ENCODE results near the gene ZNF341. TPM values are rescaled to one million over a fixed set of nuclear protein-coding genes. Genes with fewer than 3 reads are reported as not detected.
"Not testable (repeated sequence)": the region's sequence is repeated elsewhere in the genome, so short reads cannot be mapped to it uniquely, and the experiment has no call there.

Gene ZNF341
- polyA plus RNA-seq, 4 donors = 2.4 to 5.0 (median 3.6) TPM

DNA sequence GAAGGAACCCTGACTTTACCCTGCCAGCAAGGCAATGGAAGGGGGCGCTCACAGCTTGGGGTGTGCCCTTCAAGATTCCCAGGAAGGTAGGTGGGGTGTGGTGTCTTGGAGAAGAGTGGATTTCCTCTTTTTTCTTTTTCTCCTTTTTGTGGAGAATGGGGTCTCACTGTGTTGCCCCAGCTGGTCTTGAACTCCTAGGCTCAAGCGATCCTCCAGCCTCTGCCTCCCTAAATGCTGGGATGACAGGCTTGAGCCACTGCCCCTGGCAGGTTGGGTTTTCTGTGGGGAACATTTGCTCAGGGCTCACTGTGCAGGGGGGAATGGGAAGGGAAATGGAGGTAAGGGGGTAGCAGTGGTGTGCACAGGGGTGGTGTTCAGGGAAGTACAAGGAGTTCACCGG, 4.0 kb upstream of the ZNF341 start:
- DNase-seq (ENCODE audit: low read depth in 4 of 4, low spot score in 2 of 4) = no peak

DNA sequence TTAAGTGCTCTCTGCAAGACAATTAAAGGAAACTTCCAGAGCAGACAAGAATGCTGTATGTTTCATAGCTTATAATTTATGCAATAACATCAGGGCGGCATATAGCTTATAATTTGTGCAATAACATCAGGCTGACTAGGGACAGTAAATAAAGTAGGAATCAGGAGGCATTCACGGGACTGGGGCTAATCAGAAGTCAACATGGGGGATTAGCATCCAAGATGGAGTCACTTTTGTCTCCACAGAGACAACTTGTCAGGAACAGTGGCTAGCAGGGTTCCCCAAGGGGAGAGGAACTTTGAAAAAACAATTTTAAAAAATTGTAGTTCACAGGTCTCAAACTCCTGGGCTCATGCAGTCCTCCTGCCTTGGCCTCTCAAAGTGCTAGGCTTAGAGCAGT, 3.3 kb upstream of the ZNF341 start:
- no peak for DNase-seq (ENCODE audit: low read depth in 4 of 4, low spot score in 2 of 4)

DNA sequence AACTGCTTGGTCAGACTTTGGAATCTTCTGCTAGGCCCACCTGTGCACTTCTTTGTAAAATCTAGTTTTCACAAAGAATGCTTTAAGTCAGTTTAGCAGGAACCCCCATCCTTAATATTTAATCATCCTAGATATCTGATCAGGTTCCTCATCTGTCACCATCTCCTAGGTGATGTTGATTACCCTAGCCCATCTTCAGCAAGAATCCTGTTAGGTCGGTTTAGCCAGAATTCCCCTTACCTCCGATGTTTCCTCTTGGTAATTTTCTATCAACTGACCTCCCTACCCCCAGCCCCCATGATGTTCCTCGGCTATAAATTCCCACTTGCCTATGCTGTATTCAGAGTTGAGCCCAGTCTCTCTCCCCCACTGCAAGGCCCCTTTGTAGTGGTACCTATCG, 2.7 kb upstream of the ZNF341 start:
- DNase-seq (ENCODE audit: low read depth in 4 of 4, low spot score in 2 of 4) = no peak

DNA sequence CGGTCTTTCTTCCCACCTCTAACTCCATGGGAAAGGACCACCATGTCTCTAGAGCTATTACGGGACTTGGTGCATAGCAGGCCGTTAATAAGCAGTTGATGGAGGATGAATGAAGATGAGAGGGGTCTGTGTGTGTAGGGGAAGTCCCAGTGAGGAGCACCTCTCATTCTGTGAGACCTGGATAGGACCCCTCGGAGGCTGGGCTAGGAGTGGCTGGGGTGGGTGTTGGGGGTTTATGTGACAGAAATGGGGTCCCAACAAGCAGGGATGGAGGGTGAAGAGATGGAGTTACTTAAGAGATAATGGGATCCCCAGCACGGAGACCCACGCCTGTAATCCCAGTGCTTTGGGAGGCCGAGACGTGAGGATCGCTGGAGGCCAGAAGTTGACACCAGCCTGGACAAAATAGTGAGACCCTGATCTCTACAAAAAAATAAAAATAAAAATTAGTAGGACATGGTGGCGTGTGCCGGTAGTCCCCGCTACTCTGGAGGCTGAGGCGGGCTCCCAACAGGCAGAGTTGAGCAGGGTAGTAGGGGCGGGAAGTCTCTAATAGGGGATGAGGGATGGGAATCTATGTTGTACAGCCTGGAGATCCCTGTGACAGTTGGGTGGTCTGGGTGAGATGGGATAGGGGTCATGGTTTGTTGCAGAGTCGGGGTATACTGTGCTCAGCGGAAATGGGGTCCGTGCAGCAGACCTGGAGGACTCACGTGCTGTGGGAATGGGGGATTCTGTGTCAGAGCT, 677 bp upstream of the ZNF341 start:
- no peak for DNase-seq (ENCODE audit: low read depth in 4 of 4, low spot score in 2 of 4)

DNA sequence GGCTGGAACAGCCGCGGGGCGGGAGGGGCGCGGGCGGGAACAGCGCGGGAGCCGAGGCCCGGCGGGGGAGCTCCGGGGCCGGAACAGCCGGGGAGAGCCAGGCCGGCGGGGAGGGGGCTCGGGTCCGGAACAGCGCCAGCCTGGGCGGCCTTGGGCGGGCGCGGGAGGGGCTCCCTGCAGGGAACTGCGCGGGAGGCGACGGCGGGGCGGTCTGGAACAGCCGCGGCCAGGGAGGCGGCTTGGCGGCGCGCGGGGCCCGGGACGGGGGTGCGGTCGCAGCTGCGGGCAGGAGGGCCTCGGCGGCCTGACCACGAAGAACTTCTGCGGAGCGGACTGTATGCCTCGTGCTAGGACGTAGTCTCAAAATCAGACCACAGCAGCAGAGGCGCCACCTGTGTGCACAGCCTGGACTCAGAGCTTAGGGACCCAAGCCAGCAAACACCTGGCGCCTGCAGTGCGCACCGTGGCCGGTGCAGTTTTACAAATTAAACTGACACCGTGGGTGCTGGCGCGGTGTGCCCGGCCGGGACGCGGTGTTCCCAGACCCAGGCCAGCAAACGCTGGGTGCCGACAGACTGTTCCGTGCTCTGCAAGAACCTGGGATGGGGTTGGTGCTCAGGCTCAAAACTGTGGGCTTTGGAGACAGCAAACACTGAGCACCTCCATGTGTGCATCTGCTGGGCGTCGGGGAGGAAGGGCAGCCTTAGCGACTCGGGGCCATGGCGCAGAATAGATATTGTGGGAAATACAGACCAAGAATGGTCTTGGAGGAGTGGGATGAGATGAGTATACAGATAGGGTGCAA, 572 bp downstream of the ZNF341 start:
- DNase-seq (ENCODE audit: low read depth in 4 of 4, low spot score in 2 of 4) = peak; percentile 63 to 82 (median 76)

DNA sequence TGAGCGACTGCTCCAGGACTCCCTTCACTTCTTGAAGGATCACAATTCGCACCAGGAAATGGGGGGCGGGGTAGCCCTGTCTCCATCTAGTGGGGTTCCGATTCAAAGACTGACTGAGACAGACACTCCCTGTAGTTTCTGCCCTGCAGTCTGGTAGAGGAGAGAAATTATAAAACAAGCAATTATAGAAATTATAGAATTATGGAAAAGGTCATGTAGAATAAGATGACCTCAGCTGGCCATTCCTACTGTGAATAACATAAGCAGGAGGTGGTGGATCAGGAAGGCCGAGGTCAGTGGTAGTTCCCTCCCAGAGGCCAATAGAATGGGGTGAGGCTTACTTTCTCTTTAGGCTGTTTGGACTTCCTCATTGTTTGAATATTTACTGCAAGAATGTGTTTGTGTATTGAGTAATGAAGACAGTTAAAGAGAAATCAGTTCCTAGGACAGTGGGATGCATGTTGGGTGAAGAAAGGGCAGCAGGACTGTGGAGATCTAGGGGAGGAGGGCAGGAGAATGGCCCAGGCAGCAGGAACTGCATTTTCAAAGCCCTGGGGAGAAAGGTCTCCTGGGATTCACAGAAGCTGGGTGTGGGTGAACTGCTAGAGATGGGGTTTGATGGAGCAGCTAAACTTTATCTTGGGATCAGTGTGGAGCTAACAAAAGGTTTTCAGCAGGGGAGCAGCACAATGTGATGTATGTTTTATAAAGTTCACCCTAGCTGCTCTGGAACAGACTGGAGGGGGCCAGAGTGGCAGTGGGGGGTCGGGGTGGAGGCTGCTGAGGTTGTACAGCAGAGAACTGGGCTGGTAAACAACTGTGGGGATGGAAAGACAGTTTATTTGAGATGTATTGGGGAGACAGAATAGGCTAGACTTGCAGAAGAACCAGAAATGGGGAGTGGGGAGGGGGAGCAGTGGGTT, 2.1 kb downstream of the ZNF341 start:
- DNase-seq (ENCODE audit: low read depth in 4 of 4, low spot score in 2 of 4) = peak in 3 of 4 donors; percentile 17 to 32 (median 19)

DNA sequence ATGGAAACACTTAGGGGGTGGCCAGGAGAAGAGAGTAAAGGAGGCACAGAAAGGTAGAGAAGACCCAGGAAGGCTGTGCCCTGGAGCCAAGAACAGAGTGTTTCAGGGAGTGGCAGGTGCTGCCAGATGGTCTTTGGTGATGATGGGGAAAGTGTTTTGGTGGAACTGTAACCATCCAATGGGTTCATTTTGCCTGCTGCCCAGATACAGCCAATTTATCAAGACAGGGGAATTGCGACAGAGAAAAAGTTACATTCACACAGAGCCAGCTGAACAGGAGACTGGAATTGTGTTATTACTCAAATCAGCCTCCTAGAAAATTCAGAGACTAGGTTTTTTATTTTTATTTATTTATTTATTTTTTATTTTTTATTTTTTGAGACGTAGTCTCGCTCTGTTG, 5.2 kb downstream of the ZNF341 start:
- DNase-seq (ENCODE audit: low read depth in 4 of 4, low spot score in 2 of 4) = no peak

DNA sequence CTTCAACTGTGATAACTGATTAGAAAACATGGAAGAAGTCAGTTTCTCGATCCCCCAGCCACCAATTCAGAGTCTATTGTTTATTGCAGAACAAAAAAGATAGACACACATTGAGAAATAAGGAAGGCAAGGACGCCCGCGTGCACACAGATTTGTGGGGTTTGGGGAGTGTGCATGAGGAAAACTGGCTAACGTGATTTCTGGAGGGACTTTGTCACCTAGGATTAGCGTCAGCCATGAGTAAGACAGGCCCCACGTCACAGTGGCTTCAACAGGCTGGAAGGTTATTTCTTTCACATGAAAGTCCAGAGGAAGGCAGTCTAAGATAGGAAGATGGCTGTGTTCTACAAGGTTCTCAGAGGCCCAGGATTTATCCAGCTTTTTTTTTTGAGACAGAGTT, 7.7 kb downstream of the ZNF341 start:
- DNase-seq (ENCODE audit: low read depth in 4 of 4, low spot score in 2 of 4) = no peak

DNA sequence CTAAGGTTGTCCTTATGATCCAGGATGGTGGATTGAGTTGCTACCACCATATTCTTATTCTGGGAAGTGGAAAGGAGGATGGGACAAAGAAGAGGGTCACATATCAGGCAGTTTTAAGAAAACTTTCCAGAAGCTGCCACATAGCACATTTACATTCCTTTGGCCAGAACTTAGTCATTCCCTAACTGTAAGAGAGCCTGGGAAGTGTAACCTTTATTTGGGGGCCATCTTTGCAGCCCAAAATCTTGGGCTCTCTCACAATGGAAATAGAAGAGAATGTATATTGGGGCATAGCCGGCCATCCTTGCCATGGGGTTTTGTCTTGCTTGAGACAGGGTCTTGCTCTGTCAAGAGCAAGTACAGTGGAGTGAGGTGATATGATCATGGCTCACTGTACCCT, 8.4 kb downstream of the ZNF341 start:
- DNase-seq (ENCODE audit: low read depth in 4 of 4, low spot score in 2 of 4) = no peak

DNA sequence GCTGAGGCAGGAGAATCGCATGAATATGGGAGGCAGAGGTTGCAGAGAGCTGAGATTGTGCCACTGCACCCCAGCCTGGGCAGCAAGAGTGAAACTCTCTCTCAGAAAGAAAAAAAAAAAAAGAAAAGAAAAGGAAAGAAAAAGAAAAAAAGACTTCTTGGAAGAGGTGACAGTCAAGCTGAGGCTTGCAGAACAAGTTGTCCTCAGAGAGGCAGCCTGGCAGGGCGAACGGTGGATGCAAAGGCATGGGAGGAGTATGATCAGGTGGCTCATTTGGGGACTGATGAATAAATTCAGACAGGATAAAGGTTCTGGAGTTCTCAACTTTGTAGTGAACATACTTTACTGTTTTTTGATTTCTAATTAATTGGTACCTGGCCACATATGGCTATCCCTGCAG, 12.4 kb downstream of the ZNF341 start:
- DNase-seq (ENCODE audit: low read depth in 4 of 4, low spot score in 2 of 4) = no peak

DNA sequence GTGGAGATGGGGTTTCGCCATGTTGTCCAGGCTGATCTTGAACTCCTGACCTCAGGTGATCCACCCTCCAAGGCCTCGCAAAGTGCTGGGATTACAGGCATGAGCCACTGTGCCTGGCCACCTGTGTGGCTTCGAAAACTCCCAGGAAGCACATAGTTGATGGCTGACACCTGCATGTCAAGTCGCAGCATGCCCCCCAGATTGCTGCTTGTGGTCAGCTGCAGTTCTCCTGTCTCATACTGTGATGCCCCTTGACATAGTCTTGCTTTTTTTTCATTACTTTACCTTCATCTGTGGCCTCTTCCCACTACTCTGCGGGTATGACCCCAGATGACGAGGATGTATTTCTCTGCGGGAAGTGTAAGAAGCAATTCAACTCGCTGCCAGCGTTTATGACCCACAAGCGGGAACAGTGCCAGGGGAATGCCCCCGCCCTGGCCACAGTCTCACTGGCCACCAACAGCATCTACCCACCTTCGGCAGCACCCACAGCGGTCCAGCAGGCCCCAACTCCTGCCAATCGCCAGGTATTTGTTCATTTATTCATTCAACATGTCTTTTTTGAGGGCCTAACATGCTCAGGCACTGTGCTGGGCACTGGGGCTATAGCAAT, 13.1 kb downstream of the ZNF341 start:
- no peak for DNase-seq (ENCODE audit: low read depth in 4 of 4, low spot score in 2 of 4)

DNA sequence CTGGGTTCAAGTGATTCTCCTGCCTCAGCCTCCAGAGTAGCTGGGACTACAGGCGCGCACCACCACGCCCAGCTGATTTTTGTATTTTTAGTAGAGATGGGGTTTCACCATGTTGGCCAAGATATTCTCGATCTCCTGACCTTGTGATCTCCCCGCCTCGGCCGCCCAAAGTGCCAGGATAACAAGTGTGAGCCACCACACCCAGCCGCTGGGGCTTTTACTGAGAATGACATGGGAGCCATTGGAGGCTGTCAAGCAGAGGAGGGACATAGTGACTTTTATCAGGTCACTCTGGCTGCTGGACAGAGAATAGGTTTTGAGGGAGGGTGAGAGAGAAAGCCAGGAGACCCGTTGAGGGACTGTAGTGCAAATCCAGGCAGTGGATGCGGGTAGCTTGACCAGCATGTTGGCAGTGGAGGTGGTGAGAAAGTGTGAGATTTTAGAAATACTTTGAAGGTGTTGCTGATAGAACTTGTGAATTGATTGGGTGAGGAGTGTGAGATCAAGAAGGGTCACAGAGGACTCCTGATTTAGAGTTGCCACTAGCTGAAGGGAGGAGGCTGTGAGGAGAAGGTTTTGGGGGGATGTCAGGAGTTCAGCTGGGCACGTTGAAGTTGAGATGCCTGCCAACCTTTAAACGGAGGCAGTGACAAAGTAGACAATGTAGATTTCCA, 14.7 kb downstream of the ZNF341 start:
- DNase-seq (ENCODE audit: low read depth in 4 of 4, low spot score in 2 of 4) = no peak

DNA sequence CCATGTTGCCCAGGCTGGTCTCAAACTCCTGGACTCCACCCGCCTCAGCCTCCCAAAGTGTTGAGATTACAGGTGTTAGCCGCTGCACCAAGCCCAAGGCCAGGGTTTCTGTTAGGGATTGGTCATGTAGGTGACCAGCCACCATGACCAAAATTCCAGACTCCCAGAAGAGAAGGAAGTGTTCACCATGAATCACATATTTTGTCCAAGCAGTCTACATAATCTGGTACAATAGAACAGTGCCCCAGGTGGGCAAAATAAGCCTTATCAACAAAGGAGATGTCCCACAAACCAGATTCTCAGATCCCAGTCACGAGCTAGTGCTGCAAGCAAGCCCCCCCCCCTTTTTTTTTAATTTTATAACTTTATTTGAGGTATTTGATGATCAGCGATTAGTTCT, 20.0 kb downstream of the ZNF341 start:
- DNase-seq (ENCODE audit: low read depth in 4 of 4, low spot score in 2 of 4) = no peak

DNA sequence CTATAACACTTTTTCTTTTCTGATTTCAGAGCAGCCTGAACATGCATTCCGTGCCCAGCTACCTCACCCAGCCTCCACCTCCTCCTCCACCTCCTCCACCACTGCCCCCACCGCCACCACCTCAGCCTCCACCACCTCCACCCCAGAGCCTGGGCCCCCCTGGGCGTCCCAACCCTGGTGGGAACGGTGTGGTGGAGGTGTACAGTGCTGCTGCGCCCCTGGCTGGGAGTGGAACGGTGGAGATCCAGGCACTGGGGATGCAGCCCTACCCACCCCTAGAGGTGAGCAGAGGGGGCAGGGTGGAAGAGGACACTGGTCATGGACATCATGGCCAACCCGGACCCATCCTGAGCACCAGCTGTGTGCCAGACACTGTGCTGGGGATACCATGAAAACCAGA, 21.3 kb downstream of the ZNF341 start:
- no peak for DNase-seq (ENCODE audit: low read depth in 4 of 4, low spot score in 2 of 4)

DNA sequence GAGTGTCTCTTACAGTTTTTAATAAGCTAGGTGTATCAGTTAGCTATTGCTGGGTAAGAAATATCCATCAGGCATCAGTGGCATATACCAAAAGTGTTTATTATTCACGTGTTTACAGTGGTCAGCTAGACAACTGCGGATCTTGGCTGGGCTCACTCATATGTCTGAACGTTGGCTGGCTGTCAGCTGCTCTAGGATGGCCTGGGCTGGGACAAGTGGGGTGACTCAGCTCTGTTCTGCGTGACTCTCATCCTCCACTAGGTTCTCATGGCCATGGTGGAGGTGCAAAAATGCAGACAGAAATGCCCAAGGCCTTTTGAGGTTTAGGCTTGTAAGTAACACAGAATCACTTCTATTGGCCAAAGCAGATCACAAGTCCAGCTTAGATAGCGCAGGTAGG, 22.0 kb downstream of the ZNF341 start:
- DNase-seq (ENCODE audit: low read depth in 4 of 4, low spot score in 2 of 4) = no peak

DNA sequence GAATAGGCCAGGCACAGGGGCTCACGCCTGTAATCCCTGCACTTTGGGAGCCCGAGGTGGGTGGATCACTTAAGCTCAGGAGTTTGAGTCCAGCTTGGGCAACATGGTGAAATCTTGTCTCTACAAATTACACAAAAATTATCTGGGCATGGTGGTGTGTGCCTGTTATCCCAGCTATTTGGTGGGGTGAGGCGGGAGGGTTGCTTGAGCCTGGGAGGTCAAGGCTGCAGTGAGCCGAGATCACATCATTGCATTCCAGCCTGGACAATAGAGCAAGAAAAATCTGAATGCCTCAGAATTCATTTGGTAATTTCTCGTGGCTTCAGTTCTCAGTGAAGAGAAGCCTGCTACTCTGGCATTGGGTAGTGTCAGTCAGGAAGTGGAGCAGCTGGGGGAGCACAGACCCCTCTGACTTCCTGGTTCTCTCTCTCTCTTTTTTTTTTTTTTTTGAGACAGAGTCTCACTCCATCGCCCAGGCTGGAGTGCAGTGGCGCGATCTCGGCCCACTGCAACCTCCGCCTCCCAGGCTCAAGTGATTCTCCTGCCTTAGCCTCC, 24.2 kb downstream of the ZNF341 start:
- DNase-seq (ENCODE audit: low read depth in 4 of 4, low spot score in 2 of 4) = not testable (repeated sequence)

DNA sequence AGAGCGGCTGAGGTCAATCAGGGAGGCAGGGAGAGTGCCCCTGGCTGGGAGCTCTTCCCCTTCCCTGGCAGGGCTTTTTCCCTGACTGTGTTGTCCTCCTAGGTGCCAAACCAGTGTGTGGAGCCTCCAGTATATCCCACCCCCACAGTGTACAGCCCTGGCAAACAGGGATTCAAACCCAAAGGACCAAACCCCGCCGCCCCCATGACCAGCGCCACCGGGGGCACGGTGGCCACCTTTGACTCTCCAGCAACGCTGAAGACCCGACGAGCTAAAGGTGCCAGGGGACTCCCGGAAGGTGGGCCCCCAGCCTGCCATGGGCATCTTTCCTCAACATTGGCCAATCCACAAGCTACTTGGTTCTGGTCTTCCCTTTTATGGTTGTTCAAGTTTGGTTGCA, 25.2 kb downstream of the ZNF341 start:
- DNase-seq (ENCODE audit: low read depth in 4 of 4, low spot score in 2 of 4) = no peak

DNA sequence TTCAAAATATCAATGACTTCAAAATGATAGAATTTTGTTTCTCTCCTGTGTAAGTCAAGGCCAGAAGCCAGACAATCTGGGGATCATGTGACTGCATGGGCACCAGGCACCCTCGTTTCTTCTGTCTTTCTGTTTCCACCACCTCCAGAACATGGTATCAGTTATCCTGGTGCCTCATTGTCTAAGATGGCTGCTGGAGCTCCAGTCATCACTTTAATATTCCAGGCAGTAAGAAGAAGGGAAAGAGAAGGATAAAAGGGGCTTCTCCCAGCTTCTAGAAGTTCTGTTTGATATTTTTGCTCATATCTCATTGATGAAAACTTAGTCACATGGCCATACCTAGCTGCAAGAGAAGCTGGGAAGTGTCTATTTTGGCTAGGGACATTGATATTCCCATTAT, 25.7 kb downstream of the ZNF341 start:
- no peak for DNase-seq (ENCODE audit: low read depth in 4 of 4, low spot score in 2 of 4)

DNA sequence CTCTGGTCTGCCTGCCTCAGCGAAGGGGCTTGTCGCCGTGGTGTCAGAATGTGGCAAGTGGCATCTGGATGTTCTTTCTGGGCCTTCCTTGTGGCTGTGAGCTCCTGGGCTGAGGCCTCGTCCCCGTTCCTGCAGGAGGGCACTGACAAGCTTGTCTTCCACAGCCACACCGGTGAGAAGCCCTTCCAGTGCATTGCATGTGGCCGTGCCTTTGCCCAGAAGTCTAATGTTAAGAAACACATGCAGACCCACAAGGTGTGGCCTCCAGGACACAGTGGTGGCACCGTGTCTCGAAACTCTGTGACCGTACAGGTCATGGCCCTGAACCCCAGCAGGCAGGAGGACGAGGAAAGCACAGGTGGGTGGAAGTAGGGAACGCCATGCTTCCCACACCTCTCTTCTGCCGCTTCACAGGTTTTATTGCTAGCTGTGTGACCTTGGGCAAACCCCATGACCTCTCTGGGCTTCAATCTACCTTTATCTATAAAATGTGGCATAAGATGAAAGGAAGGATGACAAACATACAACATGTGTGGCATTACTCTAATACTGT, 30.0 kb downstream of the ZNF341 start:
- DNase-seq (ENCODE audit: low read depth in 4 of 4, low spot score in 2 of 4) = no peak

DNA sequence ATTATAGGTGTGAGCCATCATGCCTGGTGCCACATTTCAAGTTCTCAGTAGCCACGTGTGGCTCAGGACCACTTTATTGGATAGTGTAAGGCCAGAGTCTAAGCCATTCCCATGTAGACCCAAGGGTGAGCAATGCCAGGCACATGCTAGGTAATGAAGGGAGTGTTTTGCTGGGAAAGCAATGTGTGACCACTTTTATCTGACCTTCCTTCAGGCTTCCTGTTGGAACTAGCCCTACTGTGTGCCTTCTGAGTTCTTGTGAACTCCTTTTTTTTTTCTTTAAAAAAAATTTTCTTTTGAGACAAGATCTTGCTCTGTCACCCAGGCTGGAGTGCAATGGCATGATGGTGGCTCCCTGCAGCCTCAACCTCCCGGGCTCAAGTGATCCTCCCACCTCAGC, 33.3 kb downstream of the ZNF341 start:
- no peak for DNase-seq (ENCODE audit: low read depth in 4 of 4, low spot score in 2 of 4)
